HG03280 (cell line): ENCODE measurements around the gene CAMKK1.

ENCODE experiments used
- ATAC-seq: cut with Tn5 transposase; IDR thresholded peaks from one replicate; pipeline ENCODE4 v1.9.1; 2021; ENCODE audit warnings: mild to moderate bottlenecking, moderate library complexity; ENCODE audit not compliant: unreplicated experiment

The CAMKK1 gene

GRCh38 chr17:3918372-3919122 lies 25.7 kb upstream of the CAMKK1 start:
- no peak for ATAC-seq

- no peak for ATAC-seq
These were observed 24.6 kb upstream of the CAMKK1 start for GRCh38 chr17:3917391-3917931.

- no peak for ATAC-seq
These were observed 24.0 kb upstream of the CAMKK1 start for GRCh38 chr17:3916825-3917224.

GRCh38 chr17:3915995-3916696 lies 23.3 kb upstream of the CAMKK1 start, which contains the start of gene P2RX1:
TSS of gene P2RX1 (minus strand) at chr17:3916465. CDS start at chr17:3916225, 240 bp downstream.
- ATAC-seq = no peak

GRCh38 chr17:3915581-3915994 lies 22.7 kb upstream of the CAMKK1 start:
- no peak for ATAC-seq

- ATAC-seq = peak; percentile 55
These were observed 21.4 kb upstream of the CAMKK1 start for GRCh38 chr17:3914312-3914670.

GRCh38 chr17:3913531-3914311 lies 20.9 kb upstream of the CAMKK1 start:
- peak; percentile 48 for ATAC-seq

GRCh38 chr17:3912827-3913226 lies 20.0 kb upstream of the CAMKK1 start:
- no peak for ATAC-seq

GRCh38 chr17:3911271-3912053 lies 18.6 kb upstream of the CAMKK1 start:
- ATAC-seq = peak; percentile 73

GRCh38 chr17:3910420-3911270 lies 17.8 kb upstream of the CAMKK1 start:
- ATAC-seq = no peak

GRCh38 chr17:3909257-3909656 lies 16.4 kb upstream of the CAMKK1 start:
- ATAC-seq = no peak

GRCh38 chr17:3907483-3908216 lies 14.8 kb upstream of the CAMKK1 start:
- ATAC-seq = no peak

- no peak for ATAC-seq
These were observed 14.0 kb upstream of the CAMKK1 start for GRCh38 chr17:3906881-3907280.

- ATAC-seq = no peak
These were observed 12.2 kb upstream of the CAMKK1 start for GRCh38 chr17:3905017-3905520.

GRCh38 chr17:3904501-3904900 lies 11.6 kb upstream of the CAMKK1 start:
- ATAC-seq = no peak

- ATAC-seq = no peak
These were observed 11.0 kb upstream of the CAMKK1 start for GRCh38 chr17:3903881-3904290.

GRCh38 chr17:3903051-3903825 lies 10.4 kb upstream of the CAMKK1 start:
- no peak for ATAC-seq

GRCh38 chr17:3900646-3901045 lies 7.8 kb upstream of the CAMKK1 start:
- no peak for ATAC-seq
